ENCODE results near the gene MED13.

MED13 gene

DNA sequence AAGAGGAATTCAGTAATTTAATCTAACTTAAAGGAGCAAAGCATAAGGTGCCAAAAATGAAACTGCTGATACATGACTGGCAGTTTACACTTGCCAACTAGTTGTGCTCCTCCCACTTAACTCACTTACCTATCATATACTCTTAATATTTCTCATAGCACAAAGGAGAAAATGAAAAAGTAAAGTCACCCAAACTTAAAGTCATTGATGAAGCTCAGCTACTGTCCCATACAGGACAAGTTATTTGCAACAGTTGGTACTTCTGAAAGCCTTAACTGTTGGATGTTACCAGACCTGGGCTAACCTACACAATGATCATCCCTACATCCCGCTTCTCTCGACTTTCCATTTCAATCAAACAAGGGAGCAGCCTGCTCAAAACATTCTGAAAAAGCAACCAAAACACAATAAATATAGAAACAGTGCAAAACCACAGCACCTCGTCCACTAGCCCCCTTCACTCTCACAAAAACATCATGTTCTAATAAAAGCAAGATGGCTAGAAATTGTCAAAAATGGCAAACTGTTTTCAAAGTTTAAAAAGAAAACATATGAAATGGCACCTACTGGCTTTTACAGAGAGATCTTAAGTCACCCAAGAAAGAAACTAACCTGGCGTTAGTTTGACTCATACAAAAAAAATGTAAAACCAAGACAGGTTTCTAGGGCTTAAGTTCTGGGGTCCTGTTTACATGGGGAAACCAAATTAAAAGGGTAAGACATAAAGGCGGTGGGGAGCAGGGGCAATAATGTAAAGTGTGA lies 868 bp downstream of the MED13 start:
- Histone ChIP-seq H3K4me2 (ENCODE audit: insufficient read depth, low read length, poor library complexity, severe bottlenecking) (peak overlapping the region; percentile 60), H2BK5ac (ENCODE audit: low read length) (no peak overlapping the region), H3K4me3 (ENCODE audit: low read length in 2 of 2) (peak overlapping the region; percentile 96 to 98), H2BK15ac (ENCODE audit: low read length) (no peak overlapping the region), H3K27me3 (ENCODE audit: control insufficient read depth in 3 of 3, insufficient read depth in 3 of 3, low read depth in 1 of 3, low read length in 3 of 3) (peaks cover 0 to 17% (median 0%) of the 10 kb centered on the region in 3 experiments), H3K14ac (ENCODE audit: low read length) (no peak overlapping the region), H3K4me1 (ENCODE audit: control insufficient read depth in 2 of 2, insufficient read depth in 1 of 2, low read depth in 1 of 2, low read length in 2 of 2) (no peaks in the 10 kb centered on the region), H4K8ac (ENCODE audit: low read depth, low read length) (no peak overlapping the region), H2BK120ac (ENCODE audit: low read depth, low read length) (no peak overlapping the region), H2BK12ac (ENCODE audit: low read length) (no peak overlapping the region), H3K79me1 (ENCODE audit: low read depth, low read length) (peaks cover 3% of the 10 kb centered on the region), H3K4ac (ENCODE audit: low read length) (no peak overlapping the region), H3K9ac (ENCODE audit: low read depth, low read length, poor library complexity) (peak overlapping the region; percentile 96), H3K27ac (replicated peaks; ENCODE audit: low read length) (no peak overlapping the region), H3K9me3 (replicated peaks in 1 of 2; ENCODE audit: control insufficient read depth in 2 of 2, insufficient read depth in 1 of 2, low read depth in 1 of 2, low read length in 2 of 2) (no peaks in the 10 kb centered on the region), H2AK5ac (ENCODE audit: low read depth, low read length) (no peak overlapping the region), H3K18ac (ENCODE audit: low read length) (no peak overlapping the region), H3K23ac (ENCODE audit: low read depth, low read length, poor library complexity) (peak overlapping the region; percentile 85), H4K91ac (ENCODE audit: low read depth, low read length, poor library complexity) (no peak overlapping the region), H3K36me3 (replicated peaks in 1 of 2; ENCODE audit: control insufficient read depth in 2 of 2, insufficient read depth in 2 of 2, low read length in 2 of 2) (peaks cover 5 to 38% of the 10 kb centered on the region in 2 donors), H2AFZ (ENCODE audit: low read length) (no peak overlapping the region)
- no peak for DNase-seq (ENCODE audit: low spot score)
- WGBS, 2 donors (ENCODE audit: extremely low coverage in 2 of 2, insufficient read length in 2 of 2, insufficient replicate concordance in 1 of 2) = no CpG with 5 or more reads among the region's 5 CpGs

DNA sequence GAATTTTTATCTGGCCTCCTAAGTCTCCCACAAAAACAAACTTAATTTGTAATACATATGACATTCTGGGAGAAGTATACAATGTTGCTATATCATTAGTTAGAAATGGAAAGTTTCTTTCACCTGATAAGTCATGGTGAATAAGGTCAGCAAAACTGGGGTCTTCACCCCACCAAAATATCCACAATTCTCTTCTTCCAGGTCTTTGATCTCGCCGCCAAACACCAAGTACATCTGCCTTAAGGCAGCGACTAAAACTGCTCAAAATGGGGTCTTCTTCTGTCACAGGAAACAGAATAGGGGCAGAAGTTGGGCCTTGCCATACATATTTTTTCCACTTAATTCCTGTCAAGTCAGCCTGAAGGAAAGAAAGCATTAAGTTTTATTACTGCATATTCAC lies 2.1 kb downstream of the MED13 start:
- Histone ChIP-seq H3K23ac (ENCODE audit: low read depth, low read length, poor library complexity) (no peak overlapping the region), H3K4me2 (ENCODE audit: insufficient read depth, low read length, poor library complexity, severe bottlenecking) (no peak overlapping the region), H3K18ac (ENCODE audit: low read length) (no peak overlapping the region), H2BK5ac (ENCODE audit: low read length) (no peak overlapping the region), H2BK120ac (ENCODE audit: low read depth, low read length) (no peak overlapping the region), H3K4ac (ENCODE audit: low read length) (no peak overlapping the region), H3K14ac (ENCODE audit: low read length) (no peak overlapping the region), H3K27me3 (ENCODE audit: control insufficient read depth in 3 of 3, insufficient read depth in 3 of 3, low read depth in 1 of 3, low read length in 3 of 3) (peaks cover 0 to 17% (median 0%) of the 10 kb centered on the region in 3 experiments), H2AFZ (ENCODE audit: low read length) (no peak overlapping the region), H2AK5ac (ENCODE audit: low read depth, low read length) (no peak overlapping the region), H3K27ac (replicated peaks; ENCODE audit: low read length) (no peak overlapping the region), H4K8ac (ENCODE audit: low read depth, low read length) (no peak overlapping the region), H3K9me3 (replicated peaks in 1 of 2; ENCODE audit: control insufficient read depth in 2 of 2, insufficient read depth in 1 of 2, low read depth in 1 of 2, low read length in 2 of 2) (no peaks in the 10 kb centered on the region), H3K36me3 (replicated peaks in 1 of 2; ENCODE audit: control insufficient read depth in 2 of 2, insufficient read depth in 2 of 2, low read length in 2 of 2) (peaks cover 5 to 51% of the 10 kb centered on the region in 2 donors), H2BK12ac (ENCODE audit: low read length) (no peak overlapping the region), H3K79me1 (ENCODE audit: low read depth, low read length) (peaks cover 3% of the 10 kb centered on the region), H4K91ac (ENCODE audit: low read depth, low read length, poor library complexity) (no peak overlapping the region), H2BK15ac (ENCODE audit: low read length) (no peak overlapping the region), H3K9ac (ENCODE audit: low read depth, low read length, poor library complexity) (no peak overlapping the region), H3K4me3 (ENCODE audit: low read length in 2 of 2) (peak overlapping the region in 1 of 2 donors; percentile 96), H3K4me1 (ENCODE audit: control insufficient read depth in 2 of 2, insufficient read depth in 1 of 2, low read depth in 1 of 2, low read length in 2 of 2) (no peaks in the 10 kb centered on the region)
- no peak for DNase-seq (ENCODE audit: low spot score)
- no CpG with 5 or more reads among the region's 3 CpGs for WGBS, 2 donors (ENCODE audit: extremely low coverage in 2 of 2, insufficient read length in 2 of 2, insufficient replicate concordance in 1 of 2)

DNA sequence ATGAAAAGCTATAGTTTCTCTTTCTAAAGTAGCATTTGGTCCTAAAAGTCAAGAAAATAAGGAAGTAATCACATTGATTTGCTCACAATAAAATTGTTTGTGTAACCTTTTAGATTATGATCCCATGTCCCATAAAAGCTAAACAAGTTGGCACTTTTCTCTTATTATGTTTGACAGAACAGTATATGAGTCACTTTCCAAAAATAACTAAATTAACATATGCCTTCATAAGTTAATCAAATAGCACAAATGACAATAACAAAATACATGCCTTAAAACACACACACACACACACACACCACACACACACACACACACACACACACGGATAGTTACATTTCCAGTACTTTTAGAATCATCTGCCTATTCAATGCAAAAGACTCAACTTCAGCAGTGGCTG lies 2.8 kb downstream of the MED13 start:
- Histone ChIP-seq H2BK12ac (ENCODE audit: low read length) (no peak overlapping the region), H3K18ac (ENCODE audit: low read length) (no peak overlapping the region), H3K23ac (ENCODE audit: low read depth, low read length, poor library complexity) (no peak overlapping the region), H2BK120ac (ENCODE audit: low read depth, low read length) (no peak overlapping the region), H2BK15ac (ENCODE audit: low read length) (no peak overlapping the region), H3K4me1 (ENCODE audit: control insufficient read depth in 2 of 2, insufficient read depth in 1 of 2, low read depth in 1 of 2, low read length in 2 of 2) (no peaks in the 10 kb centered on the region), H2AK5ac (ENCODE audit: low read depth, low read length) (no peak overlapping the region), H4K8ac (ENCODE audit: low read depth, low read length) (no peak overlapping the region), H3K14ac (ENCODE audit: low read length) (no peak overlapping the region), H3K9me3 (replicated peaks in 1 of 2; ENCODE audit: control insufficient read depth in 2 of 2, insufficient read depth in 1 of 2, low read depth in 1 of 2, low read length in 2 of 2) (no peaks in the 10 kb centered on the region), H3K27ac (replicated peaks; ENCODE audit: low read length) (no peak overlapping the region), H3K4me3 (ENCODE audit: low read length in 2 of 2) (no peak overlapping the region), H3K9ac (ENCODE audit: low read depth, low read length, poor library complexity) (no peak overlapping the region), H3K36me3 (replicated peaks in 1 of 2; ENCODE audit: control insufficient read depth in 2 of 2, insufficient read depth in 2 of 2, low read length in 2 of 2) (peaks cover 5 to 57% of the 10 kb centered on the region in 2 donors), H2AFZ (ENCODE audit: low read length) (no peak overlapping the region), H3K79me1 (ENCODE audit: low read depth, low read length) (peaks cover 3% of the 10 kb centered on the region), H3K4ac (ENCODE audit: low read length) (no peak overlapping the region), H4K91ac (ENCODE audit: low read depth, low read length, poor library complexity) (no peak overlapping the region), H3K4me2 (ENCODE audit: insufficient read depth, low read length, poor library complexity, severe bottlenecking) (no peak overlapping the region), H2BK5ac (ENCODE audit: low read length) (no peak overlapping the region), H3K27me3 (ENCODE audit: control insufficient read depth in 3 of 3, insufficient read depth in 3 of 3, low read depth in 1 of 3, low read length in 3 of 3) (peaks cover 0 to 10% (median 0%) of the 10 kb centered on the region in 3 experiments)
- no peak for DNase-seq (ENCODE audit: low spot score)
- no CpG with 5 or more reads among the region's 1 CpG for WGBS, 2 donors (ENCODE audit: extremely low coverage in 2 of 2, insufficient read length in 2 of 2, insufficient replicate concordance in 1 of 2)

DNA sequence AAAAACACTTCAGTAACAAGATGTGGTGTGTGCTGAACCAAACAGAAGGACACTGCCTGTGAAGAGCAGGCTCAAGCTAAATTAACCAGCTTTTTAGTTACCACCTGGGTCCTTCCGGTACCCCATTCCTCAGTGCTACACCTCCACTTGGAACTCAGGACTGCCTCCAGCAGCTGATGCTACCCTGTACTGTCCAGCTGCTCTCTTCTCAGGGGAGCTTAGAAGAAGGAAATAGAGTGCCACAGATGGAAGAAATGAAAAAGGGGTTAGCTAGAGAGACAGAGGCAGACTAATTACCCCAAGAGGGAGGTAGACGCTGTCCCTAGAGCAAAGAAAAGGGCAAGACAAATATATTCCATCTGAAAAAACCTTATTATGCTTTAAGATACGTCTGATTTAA lies 5.7 kb downstream of the MED13 start:
- Histone ChIP-seq H3K9ac (ENCODE audit: low read depth, low read length, poor library complexity) (no peak overlapping the region), H2BK120ac (ENCODE audit: low read depth, low read length) (no peak overlapping the region), H3K14ac (ENCODE audit: low read length) (no peak overlapping the region), H2BK5ac (ENCODE audit: low read length) (no peak overlapping the region), H3K79me1 (ENCODE audit: low read depth, low read length) (peaks cover 4% of the 10 kb centered on the region), H3K23ac (ENCODE audit: low read depth, low read length, poor library complexity) (no peak overlapping the region), H2AK5ac (ENCODE audit: low read depth, low read length) (no peak overlapping the region), H2BK15ac (ENCODE audit: low read length) (no peak overlapping the region), H3K9me3 (replicated peaks in 1 of 2; ENCODE audit: control insufficient read depth in 2 of 2, insufficient read depth in 1 of 2, low read depth in 1 of 2, low read length in 2 of 2) (no peaks in the 10 kb centered on the region), H3K27ac (replicated peaks; ENCODE audit: low read length) (no peak overlapping the region), H3K4me3 (ENCODE audit: low read length in 2 of 2) (no peak overlapping the region), H3K4me1 (ENCODE audit: control insufficient read depth in 2 of 2, insufficient read depth in 1 of 2, low read depth in 1 of 2, low read length in 2 of 2) (no peaks in the 10 kb centered on the region), H3K4ac (ENCODE audit: low read length) (no peak overlapping the region), H4K91ac (ENCODE audit: low read depth, low read length, poor library complexity) (no peak overlapping the region), H2AFZ (ENCODE audit: low read length) (no peak overlapping the region), H3K18ac (ENCODE audit: low read length) (no peak overlapping the region), H4K8ac (ENCODE audit: low read depth, low read length) (no peak overlapping the region), H3K4me2 (ENCODE audit: insufficient read depth, low read length, poor library complexity, severe bottlenecking) (no peak overlapping the region), H3K36me3 (replicated peaks in 1 of 2; ENCODE audit: control insufficient read depth in 2 of 2, insufficient read depth in 2 of 2, low read length in 2 of 2) (peaks cover 5 to 86% of the 10 kb centered on the region in 2 donors), H3K27me3 (ENCODE audit: control insufficient read depth in 3 of 3, insufficient read depth in 3 of 3, low read depth in 1 of 3, low read length in 3 of 3) (no peaks in the 10 kb centered on the region), H2BK12ac (ENCODE audit: low read length) (no peak overlapping the region)
- WGBS, 2 donors (ENCODE audit: extremely low coverage in 2 of 2, insufficient read length in 2 of 2, insufficient replicate concordance in 1 of 2) = no CpG with 5 or more reads among the region's 3 CpGs
- no peak for DNase-seq (ENCODE audit: low spot score)
